ENCODE results near the gene SP3.

The SP3 gene

GRCh38 chr2:173884025-173884802, 81.0 kb downstream of the SP3 start:
- DNase-seq, result no peak

- DNase-seq, result no peak
Observed at GRCh38 chr2:173881886-173882285, 83.3 kb downstream of the SP3 start.

GRCh38 chr2:173881461-173881860, 83.7 kb downstream of the SP3 start:
- no peak for DNase-seq

GRCh38 chr2:173880561-173880960, 84.6 kb downstream of the SP3 start:
- DNase-seq, result no peak

- no peak for DNase-seq
Observed at GRCh38 chr2:173876833-173877413, 88.2 kb downstream of the SP3 start.

GRCh38 chr2:173874894-173875237, 90.3 kb downstream of the SP3 start:
- no peak for DNase-seq

GRCh38 chr2:173874003-173874893, 90.9 kb downstream of the SP3 start:
- DNase-seq, result no peak

GRCh38 chr2:173872714-173873113, 92.5 kb downstream of the SP3 start:
- DNase-seq, result no peak

- no peak for DNase-seq
Observed at GRCh38 chr2:173869244-173870229, 95.6 kb downstream of the SP3 start.

- DNase-seq, result no peak
Observed at GRCh38 chr2:173868406-173868805, 96.8 kb downstream of the SP3 start.

- no peak for DNase-seq
Observed at GRCh38 chr2:173866874-173867618, 98.1 kb downstream of the SP3 start.

- no peak for DNase-seq
Observed at GRCh38 chr2:173865971-173866873, 99.0 kb downstream of the SP3 start.

- no peak for DNase-seq
Observed at GRCh38 chr2:173862612-173863217, 102.5 kb downstream of the SP3 start.

- DNase-seq, result no peak
Observed at GRCh38 chr2:173860566-173860965, 104.6 kb downstream of the SP3 start.

- DNase-seq, result no peak
Observed at GRCh38 chr2:173860082-173860481, 105.1 kb downstream of the SP3 start.

- no peak for DNase-seq
Observed at GRCh38 chr2:173858291-173858731, 106.9 kb downstream of the SP3 start.
